Muscle of arm (tissue), 12 donors: ENCODE results near the gene UBE2Q1. TPM values are rescaled to one million over a fixed set of nuclear protein-coding genes. Genes with fewer than 3 reads are reported as not detected.

Source experiments
- DNase-seq: peaks from one replicate; pipeline ENCODE4 v3.0.0-alpha.2; 2013
- polyA plus RNA-seq, 12 donors: library from polyadenylated mRNA; unstranded; fragments of 120-200 nt; gene quantifications; one replicate each; pipeline ENCODE4 v1.2.1, GENCODE V29; 2013; ENCODE audit not compliant: insufficient read length in 12 of 12

Gene UBE2Q1
- polyA plus RNA-seq, 12 donors = 32.0 to 101 (median 64.2) TPM; not detected in 1

DNA sequence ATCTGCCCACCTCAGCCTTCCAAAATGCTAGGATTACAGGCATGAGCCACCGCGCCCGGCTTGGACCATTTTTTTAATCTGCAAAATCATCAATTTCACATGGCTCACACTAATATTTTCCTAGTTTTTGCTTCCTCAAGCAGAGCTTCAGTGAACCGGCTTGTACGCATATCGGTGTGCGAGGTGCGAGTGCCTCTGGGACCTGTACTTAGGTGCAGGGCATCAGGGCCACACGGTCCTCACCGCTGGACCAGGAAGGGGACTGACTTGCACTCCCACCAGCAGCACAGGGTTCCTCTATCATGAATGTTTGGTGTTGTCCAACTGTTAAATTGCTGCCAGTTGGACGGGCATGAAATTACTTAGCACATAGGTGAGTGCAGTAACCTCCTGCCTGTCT lies 40.8 kb downstream of the UBE2Q1 start:
- no peak for DNase-seq

DNA sequence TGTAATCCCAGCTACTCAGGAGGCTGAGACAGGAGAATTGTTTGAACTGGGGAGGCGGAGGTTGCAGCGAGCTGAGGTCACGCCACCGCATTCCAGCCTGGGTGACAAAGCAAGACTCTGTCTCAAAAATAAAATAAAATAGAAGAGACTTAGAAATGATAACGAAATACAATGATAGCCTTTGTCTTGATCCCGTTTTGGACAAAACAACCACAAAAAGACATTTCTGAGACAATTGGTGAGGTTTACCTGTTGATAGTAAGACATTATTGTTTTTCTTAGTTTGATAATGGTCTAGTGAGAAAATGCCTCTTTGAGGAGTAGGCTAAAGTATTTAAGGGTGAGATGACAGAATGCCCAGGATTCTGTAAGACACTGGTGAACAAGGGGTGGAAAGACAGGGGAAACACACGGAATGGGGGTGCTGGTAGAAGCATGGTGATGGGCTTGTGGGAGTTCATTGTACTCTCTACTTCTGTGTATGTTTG lies 44.4 kb downstream of the UBE2Q1 start:
- no peak for DNase-seq

DNA sequence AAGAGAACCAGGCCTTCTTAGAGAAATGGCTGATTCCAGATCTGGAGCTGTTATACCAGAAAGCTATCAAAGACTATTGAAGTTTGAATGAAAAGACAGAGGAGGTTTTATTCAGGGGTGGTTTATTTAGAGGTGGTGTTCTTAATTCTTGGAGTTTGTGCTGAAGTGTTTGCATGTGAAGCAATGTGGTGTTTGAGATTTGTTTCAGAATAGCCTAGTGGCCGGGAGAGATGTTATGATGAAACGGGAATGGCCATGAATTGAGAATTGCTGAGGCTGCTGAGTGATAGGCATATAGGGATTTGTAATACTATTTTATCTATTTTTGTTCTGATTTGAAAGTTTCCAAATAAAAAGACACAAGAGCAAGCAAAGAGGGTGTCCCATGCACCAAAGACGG lies 45.7 kb downstream of the UBE2Q1 start:
- no peak for DNase-seq

DNA sequence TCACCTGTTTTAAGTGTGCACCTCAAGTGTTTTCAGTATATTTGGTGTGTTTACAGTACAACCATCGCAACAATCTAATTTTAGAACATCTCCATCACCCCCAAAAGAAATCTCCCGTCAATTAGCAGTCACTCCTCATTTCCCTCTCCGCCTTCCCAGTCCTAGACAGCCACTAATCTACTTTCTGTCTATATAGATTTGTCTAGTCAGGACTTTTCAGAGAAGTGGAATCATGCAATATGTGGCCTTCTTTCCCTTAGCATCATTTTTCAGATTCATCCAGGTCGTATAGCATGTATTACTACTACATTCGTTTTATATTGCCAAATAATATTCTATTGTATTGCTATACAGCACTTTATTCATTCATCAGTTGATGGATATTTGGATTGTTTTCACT lies 54.6 kb downstream of the UBE2Q1 start:
- no peak for DNase-seq

- DNase-seq = no peak
These were observed 55.7 kb downstream of the UBE2Q1 start for GRCh38 chr1:154502744-154503115.

- DNase-seq = no peak
These were observed 56.3 kb downstream of the UBE2Q1 start, which contains the start of the genes SHE and TDRD10 for GRCh38 chr1:154502066-154502743. Gene SHE, minus strand, starts transcription at chr1:154502412. Its CDS starts 386 bp downstream, at chr1:154502026. Gene TDRD10, plus strand, starts transcription at chr1:154502219. Its CDS starts 4,685 bp downstream, at chr1:154506904.

GRCh38 chr1:154501423-154502065 lies 56.9 kb downstream of the UBE2Q1 start:
- DNase-seq = no peak

GRCh38 chr1:154500533-154500932 lies 57.9 kb downstream of the UBE2Q1 start:
- no peak for DNase-seq

- no peak for DNase-seq
These were observed 59.0 kb downstream of the UBE2Q1 start for GRCh38 chr1:154499446-154499845.

Other genes starting within 250 kb of the UBE2Q1 start
- under 1 TPM in 4 of 12 donors, not detected in 8; 0.14 to 0.28 (median 0.21) TPM for gene AQP10, start 237.6 kb downstream of the UBE2Q1 start, polyA plus RNA-seq
- gene ATP8B2, start 233.1 kb downstream of the UBE2Q1 start, polyA plus RNA-seq = 10 to 100 TPM in 11 of 12 donors, not detected in 1; 18.1 to 36.6 (median 24.9) TPM
- 1 to 10 TPM in 11 of 12 donors, not detected in 1; 2.8 to 9.8 (median 4.6) TPM for gene IL6R, start 153.3 kb downstream of the UBE2Q1 start, polyA plus RNA-seq
- gene TDRD10, start 56.4 kb downstream of the UBE2Q1 start, polyA plus RNA-seq = 10 to 100 TPM in 1 of 12 donors, 1 to 10 TPM in 9, under 1 TPM in 1, not detected in 1; 0.95 to 11.3 (median 2.6) TPM
- gene SHE, start 56.2 kb downstream of the UBE2Q1 start, polyA plus RNA-seq = 10 to 100 TPM in 6 of 12 donors, 1 to 10 TPM in 5, not detected in 1; 7.5 to 13.1 (median 10.0) TPM
- 1 to 10 TPM in 2 of 12 donors, under 1 TPM in 8, not detected in 2; 0.10 to 2.1 (median 0.19) TPM for gene CHRNB2, start 9.1 kb upstream of the UBE2Q1 start, polyA plus RNA-seq
- gene ADAR, start 49.5 kb upstream of the UBE2Q1 start, polyA plus RNA-seq = 100 to 1,000 TPM in 2 of 12 donors, 10 to 100 TPM in 10; 40.0 to 249 (median 53.3) TPM